Mucosa of rectum (tissue), 2 donors: ENCODE measurements around the gene MTIF2.
"Not testable (repeated sequence)": the region's sequence is repeated elsewhere in the genome, so short reads cannot be mapped to it uniquely, and the experiment has no call there.

Experiments
- H3K27ac ChIP-seq, 2 donors: one replicate each; pipeline ENCODE4 v1.7.0; 2013; ENCODE audit warnings: inconsistent platforms in 2 of 2, low read depth in 2 of 2, low read length in 2 of 2
- H3K27me3 ChIP-seq, 2 donors: one replicate each; pipeline ENCODE4 v1.7.0; 2013; ENCODE audit warnings: low read length in 2 of 2; ENCODE audit not compliant: control insufficient read depth in 2 of 2, insufficient read depth in 2 of 2
- H3K36me3 ChIP-seq, 2 donors: one replicate each; pipeline ENCODE4 v1.7.0; 2013; ENCODE audit warnings: low read length in 2 of 2; ENCODE audit not compliant: control insufficient read depth in 2 of 2, insufficient read depth in 2 of 2
- H3K4me1 ChIP-seq, 2 donors: one replicate each; pipeline ENCODE4 v1.7.0; 2013; ENCODE audit warnings: low read length in 2 of 2, mild to moderate bottlenecking in 1 of 2; ENCODE audit not compliant: control insufficient read depth in 2 of 2, insufficient read depth in 2 of 2
- H3K4me3 ChIP-seq, 2 donors: one replicate each; pipeline ENCODE4 v1.7.0; 2013; ENCODE audit warnings: low read length in 2 of 2
- H3K9ac ChIP-seq, 2 donors: one replicate each; pipeline ENCODE4 v1.7.0; 2013; ENCODE audit warnings: low read length in 2 of 2, low read depth in 1 of 2, mild to moderate bottlenecking in 1 of 2
- H3K9me3 ChIP-seq, 2 donors: one replicate each; pipeline ENCODE4 v1.7.0; 2013; ENCODE audit warnings: low read length in 2 of 2; ENCODE audit not compliant: control insufficient read depth in 2 of 2
- donor health status: healthy.
- donor health status: Normal muscosa, but diverticular disease.

Gene MTIF2

DNA sequence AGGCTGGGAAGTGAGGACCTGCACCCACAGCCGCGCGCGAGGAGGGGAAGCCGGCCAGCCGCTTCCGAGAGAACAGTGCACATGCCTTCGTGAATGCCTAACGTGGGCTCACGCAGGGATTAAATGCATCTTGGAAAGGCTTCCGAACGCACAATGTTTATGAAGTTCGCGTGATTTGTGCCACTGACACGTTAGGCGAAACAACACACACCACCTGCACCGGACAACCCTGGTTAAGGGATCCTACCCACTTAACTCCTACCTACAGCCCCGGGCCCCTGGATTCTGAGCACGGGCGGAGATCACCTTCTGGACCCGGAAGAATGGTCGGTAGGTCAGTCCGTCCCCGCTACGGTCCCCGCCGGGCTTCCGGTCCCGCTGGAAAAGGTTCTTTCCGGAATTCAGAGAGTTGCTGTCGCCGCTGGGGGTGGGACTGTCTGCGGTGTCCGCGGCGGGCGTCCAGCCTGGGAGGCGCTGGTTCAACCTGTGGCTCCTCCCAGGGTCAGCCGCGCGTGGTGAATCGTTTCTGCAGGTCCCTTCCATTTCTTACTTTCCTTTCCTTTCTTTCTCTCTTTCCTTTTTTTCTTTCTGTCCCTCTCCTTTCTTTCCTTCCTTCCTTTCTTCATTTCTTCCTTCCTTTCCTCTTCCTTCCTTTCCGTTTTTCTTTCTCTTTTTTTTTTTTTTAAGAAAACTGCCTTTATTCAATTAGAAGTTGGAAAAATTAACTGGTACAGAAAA is at the start of gene MTIF2:
MTIF2 (minus strand) TSS at position 325 of the 738 bp plus-strand sequence. CDS start 5,373 bp downstream, outside the sequence.
- peak within 1 kb of the TSS; percentile 96 to 100 for H3K4me3 ChIP-seq
- no peaks in the 10 kb centered on the region for H3K9me3 ChIP-seq
- peaks cover 8 to 10% of the 10 kb centered on the region in 2 donors for H3K36me3 ChIP-seq
- H3K9ac ChIP-seq: peak within 1 kb of the TSS; percentile 97 to 98
- H3K27ac ChIP-seq: peak within 1 kb of the TSS; percentile 92 to 95
- H3K27me3 ChIP-seq: no peaks in the 10 kb centered on the region
- peaks cover 7 to 14% of the 10 kb centered on the region in 2 donors for H3K4me1 ChIP-seq

- no peak overlapping the region for H3K9ac ChIP-seq
- no peaks in the 10 kb centered on the region for H3K27me3 ChIP-seq
- H3K9me3 ChIP-seq: no peaks in the 10 kb centered on the region
- no peak overlapping the region for H3K27ac ChIP-seq
- H3K36me3 ChIP-seq: peaks cover 2% of the 10 kb centered on the region in 2 donors
- no peaks in the 10 kb centered on the region for H3K4me1 ChIP-seq
- H3K4me3 ChIP-seq: no peak overlapping the region
Observed at GRCh38 chr2:55314985-55315384, 46.0 kb upstream of the MTIF2 start.

DNA sequence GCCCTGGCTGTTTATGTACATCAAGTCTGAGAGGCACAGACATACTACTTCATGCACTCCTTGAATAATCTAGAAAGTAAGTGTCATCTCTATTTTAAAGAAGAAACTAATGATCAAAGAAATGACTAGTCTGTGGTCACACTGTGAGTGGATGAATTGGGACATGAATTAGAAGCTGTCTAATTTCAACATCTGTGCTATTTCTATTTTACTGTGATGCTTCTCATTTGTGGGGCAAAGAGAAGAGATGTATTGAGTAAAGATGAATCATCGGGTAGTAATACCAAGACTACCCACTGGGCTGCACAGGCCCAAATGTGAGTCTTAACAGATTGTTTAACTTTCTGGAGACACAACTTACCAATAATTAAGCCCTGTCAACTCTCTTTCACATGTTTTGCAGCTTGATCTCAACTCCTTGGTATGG is 42.4 kb upstream of the MTIF2 start:
- Histone ChIP-seq H3K9ac (no peak overlapping the region), H3K36me3 (peaks cover 2% of the 10 kb centered on the region in 2 donors), H3K27ac (no peak overlapping the region), H3K4me1 (no peaks in the 10 kb centered on the region), H3K4me3 (no peak overlapping the region), H3K27me3 (no peaks in the 10 kb centered on the region), H3K9me3 (no peaks in the 10 kb centered on the region)

- no peaks in the 10 kb centered on the region for H3K27me3 ChIP-seq
- H3K27ac ChIP-seq: no peak overlapping the region
- H3K4me1 ChIP-seq: no peaks in the 10 kb centered on the region
- H3K4me3 ChIP-seq: no peak overlapping the region
- H3K9ac ChIP-seq: no peak overlapping the region
- H3K36me3 ChIP-seq: peaks cover 2% of the 10 kb centered on the region in 2 donors
- H3K9me3 ChIP-seq: no peaks in the 10 kb centered on the region
Observed at GRCh38 chr2:55309446-55309845, 40.4 kb upstream of the MTIF2 start.

- no peak overlapping the region for H3K9ac ChIP-seq
- H3K27me3 ChIP-seq: no peaks in the 10 kb centered on the region
- H3K27ac ChIP-seq: no peak overlapping the region
- H3K4me1 ChIP-seq: no peaks in the 10 kb centered on the region
- H3K9me3 ChIP-seq: no peaks in the 10 kb centered on the region
- H3K36me3 ChIP-seq: no peaks in the 10 kb centered on the region
- no peak overlapping the region for H3K4me3 ChIP-seq
Observed at GRCh38 chr2:55302241-55302640, 33.2 kb upstream of the MTIF2 start.

DNA sequence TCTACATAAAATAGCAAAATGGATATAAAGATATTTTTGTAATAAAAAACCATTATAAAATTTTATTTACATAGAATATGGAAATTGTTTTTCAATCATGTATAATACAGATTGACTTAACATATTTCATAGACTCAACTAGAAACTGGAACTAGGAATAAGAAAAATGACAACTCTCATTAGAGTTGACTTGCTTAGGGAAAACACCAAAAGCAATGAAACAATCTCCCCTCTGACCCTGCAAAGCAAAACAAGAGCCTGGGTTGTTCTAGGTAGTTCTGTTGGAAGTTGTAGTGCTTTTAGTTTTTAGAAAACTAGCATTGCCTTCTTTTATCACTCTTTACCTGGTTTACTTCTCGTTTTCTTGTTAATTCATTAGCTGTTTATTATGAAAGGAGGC is 32.2 kb upstream of the MTIF2 start:
- no peak overlapping the region for H3K27ac ChIP-seq
- H3K9ac ChIP-seq: no peak overlapping the region
- no peaks in the 10 kb centered on the region for H3K27me3 ChIP-seq
- no peak overlapping the region for H3K4me3 ChIP-seq
- no peaks in the 10 kb centered on the region for H3K4me1 ChIP-seq
- H3K36me3 ChIP-seq: no peaks in the 10 kb centered on the region
- H3K9me3 ChIP-seq: no peaks in the 10 kb centered on the region

DNA sequence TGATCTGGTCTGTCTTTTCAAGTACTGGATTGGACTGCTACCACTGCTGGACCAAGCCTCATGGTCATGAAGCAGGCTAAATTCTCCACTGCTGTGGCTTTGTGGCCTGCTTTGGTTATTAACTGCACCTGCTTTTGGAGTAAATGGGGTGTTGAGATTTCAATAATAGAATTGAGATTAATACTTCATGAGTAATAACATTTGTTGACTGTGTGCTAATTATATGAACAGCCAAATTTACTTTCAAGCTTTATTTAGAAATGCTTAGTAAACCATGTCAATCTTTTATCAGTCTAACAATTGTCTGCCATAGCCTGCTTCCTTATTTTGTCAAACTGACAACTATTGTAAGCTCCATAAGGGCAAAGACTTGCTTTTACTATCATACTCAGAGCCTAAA is 27.4 kb upstream of the MTIF2 start:
- no peak overlapping the region for H3K4me3 ChIP-seq
- no peaks in the 10 kb centered on the region for H3K9me3 ChIP-seq
- H3K27ac ChIP-seq: no peak overlapping the region

DNA sequence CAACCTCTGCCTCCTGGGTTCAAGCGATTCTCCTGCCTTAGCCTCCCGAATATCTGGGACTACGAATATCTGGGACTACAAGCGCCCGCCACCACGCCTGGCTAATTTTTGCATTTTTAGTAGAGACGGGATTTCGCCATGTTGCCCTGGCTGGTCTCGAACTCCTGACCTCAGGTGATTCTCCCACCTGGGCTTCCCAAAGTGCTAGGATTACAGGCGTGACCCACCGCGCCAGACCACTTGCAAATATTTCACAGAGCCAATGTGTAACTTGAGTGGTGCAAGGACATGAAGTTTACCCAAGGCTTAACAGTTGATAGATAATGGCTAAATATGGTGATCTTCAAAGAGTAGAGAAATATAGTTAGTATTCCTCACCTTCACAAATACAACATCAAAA is 14.1 kb upstream of the MTIF2 start:
- no peak overlapping the region for H3K4me3 ChIP-seq
- no peaks in the 10 kb centered on the region for H3K27me3 ChIP-seq
- no peak overlapping the region for H3K27ac ChIP-seq
- H3K9ac ChIP-seq: no peak overlapping the region
- no peaks in the 10 kb centered on the region for H3K9me3 ChIP-seq
- H3K36me3 ChIP-seq: no peaks in the 10 kb centered on the region
- H3K4me1 ChIP-seq: peaks cover 3 to 9% of the 10 kb centered on the region in 2 donors

More for the DNA sequence above, 27.4 kb upstream of the MTIF2 start:
- H3K36me3 ChIP-seq: peaks cover 0 to 6% of the 10 kb centered on the region in 2 donors
- H3K9ac ChIP-seq: no peak overlapping the region
- H3K4me1 ChIP-seq: no peaks in the 10 kb centered on the region
- H3K27me3 ChIP-seq: no peaks in the 10 kb centered on the region

DNA sequence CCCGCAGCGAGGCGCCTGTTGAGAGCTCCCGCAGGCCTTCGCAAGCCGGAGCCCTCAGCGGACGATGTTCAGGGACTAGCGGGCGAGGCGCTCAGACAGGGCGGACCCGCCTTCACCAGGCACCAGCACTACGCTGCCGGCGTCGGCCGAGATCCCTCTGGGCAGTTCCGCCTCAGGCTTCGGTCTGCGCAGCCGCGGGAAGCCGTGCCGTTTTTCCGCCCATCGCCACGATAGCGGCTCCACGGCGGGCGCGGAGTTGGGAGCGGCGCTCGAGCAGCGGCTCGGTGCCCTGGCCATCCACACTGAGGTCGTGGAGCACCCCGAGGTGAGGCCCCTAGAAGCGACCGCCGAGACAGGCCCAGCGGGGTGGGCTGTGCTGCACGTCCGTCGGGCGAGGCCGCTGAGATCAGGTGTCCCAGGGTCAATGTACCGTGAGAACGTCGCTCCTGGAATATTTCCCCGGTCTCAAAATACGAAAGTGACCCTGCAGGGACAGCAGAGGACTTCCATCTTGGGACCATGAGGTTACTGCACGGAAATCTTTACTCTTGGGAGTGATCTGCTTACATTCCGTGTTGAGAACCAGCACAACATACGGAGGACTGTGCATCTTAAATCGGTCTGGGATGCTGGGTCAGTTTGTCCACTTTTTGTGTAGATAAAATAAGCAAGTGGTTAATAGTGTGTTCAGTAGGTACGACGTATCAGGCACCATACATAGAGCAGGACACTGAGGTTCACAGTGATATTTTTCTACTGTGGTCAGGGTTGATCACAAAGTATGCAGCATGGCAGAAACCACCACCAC is 13.3 kb upstream of the MTIF2 start:
- Histone ChIP-seq H3K4me3 (peak overlapping the region; percentile 85 to 90), H3K4me1 (peaks cover 3 to 16% of the 10 kb centered on the region in 2 donors), H3K9me3 (no peaks in the 10 kb centered on the region), H3K27me3 (no peaks in the 10 kb centered on the region), H3K27ac (peak overlapping the region; percentile 90 to 93), H3K9ac (peak overlapping the region; percentile 85 to 87), H3K36me3 (no peaks in the 10 kb centered on the region)

GRCh38 chr2:55280851-55281546 is 12.0 kb upstream of the MTIF2 start:
- not testable (repeated sequence) for H3K4me3 ChIP-seq, H3K9ac ChIP-seq, H3K9me3 ChIP-seq, H3K27me3 ChIP-seq, H3K27ac ChIP-seq, H3K36me3 ChIP-seq
- peaks cover 3 to 21% of the 10 kb centered on the region in 2 donors for H3K4me1 ChIP-seq
